Brain pericyte (primary cell): Measurements from ENCODE around the gene CAMTA1.

Source experiments
- DNase-seq: peaks from one replicate; pipeline ENCODE4 v3.0.0-alpha.2; 2012; ENCODE audit warnings: low read depth, low spot score

CAMTA1 gene

GRCh38 chr1:7609311-7609994 is 824.2 kb downstream of the CAMTA1 start:
- DNase-seq = no peak

- DNase-seq = no peak
Measured at GRCh38 chr1:7610106-7610731, 825.0 kb downstream of the CAMTA1 start.

- no peak for DNase-seq
Measured at GRCh38 chr1:7610936-7611335, 825.7 kb downstream of the CAMTA1 start.

- DNase-seq = no peak
Measured at GRCh38 chr1:7611421-7612010, 826.3 kb downstream of the CAMTA1 start.

GRCh38 chr1:7613106-7613850 is 828.0 kb downstream of the CAMTA1 start:
- DNase-seq = no peak

- DNase-seq = no peak
Measured at GRCh38 chr1:7613851-7614205, 828.6 kb downstream of the CAMTA1 start.

- no peak for DNase-seq
Measured at GRCh38 chr1:7614576-7615074, 829.4 kb downstream of the CAMTA1 start.

- no peak for DNase-seq
Measured at GRCh38 chr1:7615138-7615537, 829.9 kb downstream of the CAMTA1 start.

- no peak for DNase-seq
Measured at GRCh38 chr1:7616076-7616832, 831.0 kb downstream of the CAMTA1 start.

GRCh38 chr1:7616953-7617352 is 831.7 kb downstream of the CAMTA1 start:
- DNase-seq = no peak

- DNase-seq = no peak
Measured at GRCh38 chr1:7617826-7618225, 832.6 kb downstream of the CAMTA1 start.

- DNase-seq = no peak
Measured at GRCh38 chr1:7620196-7620595, 834.9 kb downstream of the CAMTA1 start.

- DNase-seq = no peak
Measured at GRCh38 chr1:7621334-7622219, 836.3 kb downstream of the CAMTA1 start.

- DNase-seq = no peak
Measured at GRCh38 chr1:7623842-7624241, 838.6 kb downstream of the CAMTA1 start.

- DNase-seq = no peak
Measured at GRCh38 chr1:7624791-7625355, 839.6 kb downstream of the CAMTA1 start.

GRCh38 chr1:7625401-7625800 is 840.1 kb downstream of the CAMTA1 start:
- DNase-seq = no peak

GRCh38 chr1:7628273-7628672 is 843.0 kb downstream of the CAMTA1 start:
- DNase-seq = no peak

GRCh38 chr1:7629011-7629410 is 843.8 kb downstream of the CAMTA1 start:
- DNase-seq = no peak

- no peak for DNase-seq
Measured at GRCh38 chr1:7629465-7630195, 844.4 kb downstream of the CAMTA1 start.

- no peak for DNase-seq
Measured at GRCh38 chr1:7630378-7630777, 845.1 kb downstream of the CAMTA1 start.
